ENCODE results near the gene CPSF4L. TPM values are rescaled to one million over a fixed set of nuclear protein-coding genes. Genes with fewer than 3 reads are reported as not detected.

Gene CPSF4L
- total and polyA plus RNA-seq, 2 of the 13 experiments (the other 11 are each of a cell fraction or from before 2014, with no cell fraction given), result 0.73 to 1.6 TPM

GRCh38 chr17:73278465-73279453 is 17.1 kb upstream of the CPSF4L start (continued):
- TF ChIP-seq, protein P1, sequence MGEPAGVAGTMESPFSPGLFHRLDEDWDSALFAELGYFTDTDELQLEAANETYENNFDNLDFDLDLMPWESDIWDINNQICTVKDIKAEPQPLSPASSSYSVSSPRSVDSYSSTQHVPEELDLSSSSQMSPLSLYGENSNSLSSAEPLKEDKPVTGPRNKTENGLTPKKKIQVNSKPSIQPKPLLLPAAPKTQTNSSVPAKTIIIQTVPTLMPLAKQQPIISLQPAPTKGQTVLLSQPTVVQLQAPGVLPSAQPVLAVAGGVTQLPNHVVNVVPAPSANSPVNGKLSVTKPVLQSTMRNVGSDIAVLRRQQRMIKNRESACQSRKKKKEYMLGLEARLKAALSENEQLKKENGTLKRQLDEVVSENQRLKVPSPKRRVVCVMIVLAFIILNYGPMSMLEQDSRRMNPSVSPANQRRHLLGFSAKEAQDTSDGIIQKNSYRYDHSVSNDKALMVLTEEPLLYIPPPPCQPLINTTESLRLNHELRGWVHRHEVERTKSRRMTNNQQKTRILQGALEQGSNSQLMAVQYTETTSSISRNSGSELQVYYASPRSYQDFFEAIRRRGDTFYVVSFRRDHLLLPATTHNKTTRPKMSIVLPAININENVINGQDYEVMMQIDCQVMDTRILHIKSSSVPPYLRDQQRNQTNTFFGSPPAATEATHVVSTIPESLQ (CRISPR knock-in tag; conservative IDR thresholded peaks at IDR 0.05), result no peak
- no peak for TF ChIP-seq ZNF383 (CRISPR knock-in tag; IDR thresholded peaks at IDR 0.05; ENCODE audit: borderline replicate concordance)
- peak; percentile 57; the same call in 1 of the 2 replicates for TF ChIP-seq NFKB2 (CRISPR knock-in tag; IDR thresholded peaks at IDR 0.05; ENCODE audit: borderline replicate concordance)
- TF ChIP-seq ARHGAP35 (CRISPR knock-in tag; IDR thresholded peaks at IDR 0.05; ENCODE audit: borderline replicate concordance), result no peak
- TF ChIP-seq SIN3B (IDR thresholded peaks at IDR 0.05; ENCODE audit: low read length), result no peak
- TF ChIP-seq, protein P2, sequence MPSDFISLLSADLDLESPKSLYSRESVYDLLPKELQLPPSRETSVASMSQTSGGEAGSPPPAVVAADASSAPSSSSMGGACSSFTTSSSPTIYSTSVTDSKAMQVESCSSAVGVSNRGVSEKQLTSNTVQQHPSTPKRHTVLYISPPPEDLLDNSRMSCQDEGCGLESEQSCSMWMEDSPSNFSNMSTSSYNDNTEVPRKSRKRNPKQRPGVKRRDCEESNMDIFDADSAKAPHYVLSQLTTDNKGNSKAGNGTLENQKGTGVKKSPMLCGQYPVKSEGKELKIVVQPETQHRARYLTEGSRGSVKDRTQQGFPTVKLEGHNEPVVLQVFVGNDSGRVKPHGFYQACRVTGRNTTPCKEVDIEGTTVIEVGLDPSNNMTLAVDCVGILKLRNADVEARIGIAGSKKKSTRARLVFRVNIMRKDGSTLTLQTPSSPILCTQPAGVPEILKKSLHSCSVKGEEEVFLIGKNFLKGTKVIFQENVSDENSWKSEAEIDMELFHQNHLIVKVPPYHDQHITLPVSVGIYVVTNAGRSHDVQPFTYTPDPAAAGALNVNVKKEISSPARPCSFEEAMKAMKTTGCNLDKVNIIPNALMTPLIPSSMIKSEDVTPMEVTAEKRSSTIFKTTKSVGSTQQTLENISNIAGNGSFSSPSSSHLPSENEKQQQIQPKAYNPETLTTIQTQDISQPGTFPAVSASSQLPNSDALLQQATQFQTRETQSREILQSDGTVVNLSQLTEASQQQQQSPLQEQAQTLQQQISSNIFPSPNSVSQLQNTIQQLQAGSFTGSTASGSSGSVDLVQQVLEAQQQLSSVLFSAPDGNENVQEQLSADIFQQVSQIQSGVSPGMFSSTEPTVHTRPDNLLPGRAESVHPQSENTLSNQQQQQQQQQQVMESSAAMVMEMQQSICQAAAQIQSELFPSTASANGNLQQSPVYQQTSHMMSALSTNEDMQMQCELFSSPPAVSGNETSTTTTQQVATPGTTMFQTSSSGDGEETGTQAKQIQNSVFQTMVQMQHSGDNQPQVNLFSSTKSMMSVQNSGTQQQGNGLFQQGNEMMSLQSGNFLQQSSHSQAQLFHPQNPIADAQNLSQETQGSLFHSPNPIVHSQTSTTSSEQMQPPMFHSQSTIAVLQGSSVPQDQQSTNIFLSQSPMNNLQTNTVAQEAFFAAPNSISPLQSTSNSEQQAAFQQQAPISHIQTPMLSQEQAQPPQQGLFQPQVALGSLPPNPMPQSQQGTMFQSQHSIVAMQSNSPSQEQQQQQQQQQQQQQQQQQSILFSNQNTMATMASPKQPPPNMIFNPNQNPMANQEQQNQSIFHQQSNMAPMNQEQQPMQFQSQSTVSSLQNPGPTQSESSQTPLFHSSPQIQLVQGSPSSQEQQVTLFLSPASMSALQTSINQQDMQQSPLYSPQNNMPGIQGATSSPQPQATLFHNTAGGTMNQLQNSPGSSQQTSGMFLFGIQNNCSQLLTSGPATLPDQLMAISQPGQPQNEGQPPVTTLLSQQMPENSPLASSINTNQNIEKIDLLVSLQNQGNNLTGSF (CRISPR knock-in tag; IDR thresholded peaks at IDR 0.05), result no peak
- TF ChIP-seq U2AF2 (IDR thresholded peaks at IDR 0.05; ENCODE audit: low read depth, low read length), result no peak
- TF ChIP-seq BRCA1 (CRISPR knock-in tag; IDR thresholded peaks at IDR 0.05), result no peak
- TF ChIP-seq SALL1 (CRISPR knock-in tag; IDR thresholded peaks at IDR 0.05), result peak; percentile 12; the same call in 1 of the 2 replicates
- no peak for TF ChIP-seq ZBTB49 (CRISPR knock-in tag; IDR thresholded peaks at IDR 0.05; ENCODE audit: borderline replicate concordance)
- TF ChIP-seq HNRNPUL1 (IDR thresholded peaks at IDR 0.05; ENCODE audit: low read depth, low read length), result no peak
- no peak for TF ChIP-seq ZNF33B (CRISPR knock-in tag; IDR thresholded peaks at IDR 0.05)
- no peak for TF ChIP-seq DPF2 (CRISPR knock-in tag; IDR thresholded peaks at IDR 0.05; ENCODE audit: borderline replicate concordance, low read depth)
- TF ChIP-seq PLRG1 (conservative IDR thresholded peaks at IDR 0.05), result no peak
- peak; percentile 8; the same call in 1 of the 2 replicates for TF ChIP-seq ZSCAN9 (CRISPR knock-in tag; IDR thresholded peaks at IDR 0.05; ENCODE audit: borderline replicate concordance)

All from HepG2 (cell line).